ENCODE results near the gene CPA5. TPM values are rescaled to one million over a fixed set of nuclear protein-coding genes. Genes with fewer than 3 reads are reported as not detected.

CPA5 gene
- polyA plus RNA-seq, 1 of the 3 experiments (the other 2 are of a cell fraction) = 1.3 TPM

GRCh38 chr7:130356121-130356875 lies 11.7 kb downstream of the CPA5 start (continued):
- peak; percentile 96 for TF ChIP-seq NFIC (IDR thresholded peaks at IDR 0.05; ENCODE audit: borderline replicate concordance)
- TF ChIP-seq FOXJ3 (CRISPR knock-in tag; IDR thresholded peaks at IDR 0.05) = no peak
- peak; percentile 99 for TF ChIP-seq TCF12 (IDR thresholded peaks at IDR 0.05)
- TF ChIP-seq, protein P1, sequence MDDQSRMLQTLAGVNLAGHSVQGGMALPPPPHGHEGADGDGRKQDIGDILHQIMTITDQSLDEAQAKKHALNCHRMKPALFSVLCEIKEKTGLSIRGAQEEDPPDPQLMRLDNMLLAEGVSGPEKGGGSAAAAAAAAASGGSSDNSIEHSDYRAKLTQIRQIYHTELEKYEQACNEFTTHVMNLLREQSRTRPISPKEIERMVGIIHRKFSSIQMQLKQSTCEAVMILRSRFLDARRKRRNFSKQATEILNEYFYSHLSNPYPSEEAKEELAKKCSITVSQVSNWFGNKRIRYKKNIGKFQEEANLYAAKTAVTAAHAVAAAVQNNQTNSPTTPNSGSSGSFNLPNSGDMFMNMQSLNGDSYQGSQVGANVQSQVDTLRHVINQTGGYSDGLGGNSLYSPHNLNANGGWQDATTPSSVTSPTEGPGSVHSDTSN (IDR thresholded peaks at IDR 0.05) = peak; percentile 99
- TF ChIP-seq, protein P2, sequence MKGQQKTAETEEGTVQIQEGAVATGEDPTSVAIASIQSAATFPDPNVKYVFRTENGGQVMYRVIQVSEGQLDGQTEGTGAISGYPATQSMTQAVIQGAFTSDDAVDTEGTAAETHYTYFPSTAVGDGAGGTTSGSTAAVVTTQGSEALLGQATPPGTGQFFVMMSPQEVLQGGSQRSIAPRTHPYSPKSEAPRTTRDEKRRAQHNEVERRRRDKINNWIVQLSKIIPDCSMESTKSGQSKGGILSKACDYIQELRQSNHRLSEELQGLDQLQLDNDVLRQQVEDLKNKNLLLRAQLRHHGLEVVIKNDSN (IDR thresholded peaks at IDR 0.05; ENCODE audit: borderline replicate concordance, low read depth) = no peak
- no peak for TF ChIP-seq NRF1 (IDR thresholded peaks at IDR 0.05; ENCODE audit: low read depth, low read length)
- TF ChIP-seq FOSL2 (IDR thresholded peaks at IDR 0.05; ENCODE audit: borderline replicate concordance, low read depth) = peak; percentile 99
- peak; percentile 87 to 99 for TF ChIP-seq EP300 (IDR thresholded peaks at IDR 0.05; ENCODE audit: borderline replicate concordance in 1 of 2, low read depth in 1 of 2, low read length in 1 of 2)
- TF ChIP-seq CHD2 (IDR thresholded peaks at IDR 0.05; ENCODE audit: low read length, partially characterized antibody) = peak; percentile 60
- TF ChIP-seq ELF1 (IDR thresholded peaks at IDR 0.05) = peak; percentile 80
- no peak for TF ChIP-seq MXI1 (IDR thresholded peaks at IDR 0.05; ENCODE audit: low read depth, low read length)
- TF ChIP-seq RAD21 (IDR thresholded peaks at IDR 0.05; ENCODE audit: low read length) = no peak; the same call in 1 of the 2 replicates
- TF ChIP-seq, protein P3, sequence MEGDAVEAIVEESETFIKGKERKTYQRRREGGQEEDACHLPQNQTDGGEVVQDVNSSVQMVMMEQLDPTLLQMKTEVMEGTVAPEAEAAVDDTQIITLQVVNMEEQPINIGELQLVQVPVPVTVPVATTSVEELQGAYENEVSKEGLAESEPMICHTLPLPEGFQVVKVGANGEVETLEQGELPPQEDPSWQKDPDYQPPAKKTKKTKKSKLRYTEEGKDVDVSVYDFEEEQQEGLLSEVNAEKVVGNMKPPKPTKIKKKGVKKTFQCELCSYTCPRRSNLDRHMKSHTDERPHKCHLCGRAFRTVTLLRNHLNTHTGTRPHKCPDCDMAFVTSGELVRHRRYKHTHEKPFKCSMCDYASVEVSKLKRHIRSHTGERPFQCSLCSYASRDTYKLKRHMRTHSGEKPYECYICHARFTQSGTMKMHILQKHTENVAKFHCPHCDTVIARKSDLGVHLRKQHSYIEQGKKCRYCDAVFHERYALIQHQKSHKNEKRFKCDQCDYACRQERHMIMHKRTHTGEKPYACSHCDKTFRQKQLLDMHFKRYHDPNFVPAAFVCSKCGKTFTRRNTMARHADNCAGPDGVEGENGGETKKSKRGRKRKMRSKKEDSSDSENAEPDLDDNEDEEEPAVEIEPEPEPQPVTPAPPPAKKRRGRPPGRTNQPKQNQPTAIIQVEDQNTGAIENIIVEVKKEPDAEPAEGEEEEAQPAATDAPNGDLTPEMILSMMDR (IDR thresholded peaks at IDR 0.05) = no peak
- no peak for TF ChIP-seq RCOR1 (IDR thresholded peaks at IDR 0.05; ENCODE audit: low read length)

DNA sequence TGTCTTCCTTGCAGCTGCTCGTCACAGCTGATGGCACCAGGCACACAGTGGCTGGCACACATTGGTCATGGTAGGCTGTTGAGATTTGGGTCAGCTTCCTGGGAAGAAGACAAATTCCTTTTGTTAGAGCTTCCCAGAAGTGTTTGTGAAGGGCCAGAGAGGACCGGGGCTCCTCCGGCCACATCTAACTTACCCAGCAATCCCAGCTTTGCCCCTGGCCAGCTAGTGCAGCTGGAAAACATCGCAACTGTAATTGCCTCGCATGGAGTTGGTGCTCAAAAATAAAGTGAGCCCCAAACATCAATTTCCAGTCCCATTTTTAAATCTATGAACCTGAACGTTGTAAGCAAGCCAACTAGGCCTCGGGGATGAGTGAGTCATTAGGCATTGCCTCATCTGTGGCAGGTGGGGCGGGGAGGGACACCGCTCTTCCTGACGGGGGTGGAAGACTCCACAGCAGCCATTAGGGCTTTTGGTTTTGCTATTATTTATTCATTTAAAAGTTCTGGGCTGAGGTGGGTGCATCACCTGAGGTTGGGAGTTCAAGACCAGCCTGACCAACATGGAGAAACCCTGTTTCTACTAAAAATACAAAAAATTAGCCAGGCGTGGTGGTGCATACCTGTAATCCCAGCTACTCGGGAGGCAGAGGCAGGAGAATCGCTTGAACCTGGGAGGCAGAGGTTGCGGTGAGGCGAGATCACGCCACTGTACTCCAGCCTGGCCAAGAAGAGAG lies 12.4 kb downstream of the CPA5 start:
- Histone ChIP-seq H3K4me3 (ENCODE audit: low read depth in 2 of 2, low read length in 1 of 2) (no peak overlapping the region), H3K27me3 (ENCODE audit: insufficient read depth) (no peaks in the 10 kb centered on the region), H3K4me1 (ENCODE audit: control insufficient read depth in 1 of 2, insufficient read depth in 2 of 2, low read depth in 1 of 2, low read length in 1 of 2) (peaks cover 19 to 33% of the 10 kb centered on the region in 2 experiments; a peak in 3 of 4 replicates), H3K9me2 (no peaks in the 10 kb centered on the region), H4K20me1 (ENCODE audit: insufficient read depth) (no peaks in the 10 kb centered on the region), H3K27ac (ENCODE audit: low read depth in 2 of 2, low read length in 1 of 2) (peak overlapping the region; percentile 93), H3F3A (replicated peaks; ENCODE audit: insufficient read depth) (peaks cover 27% of the 10 kb centered on the region), H3K36me3 (replicated peaks in 1 of 2; ENCODE audit: control insufficient read depth in 1 of 2, insufficient read depth in 2 of 2, low read length in 1 of 2) (no peaks in the 10 kb centered on the region), H2AFZ (ENCODE audit: low read depth) (peak overlapping the region; percentile 31; the same call in 1 of the 2 replicates), H3K9me3 (no peaks in the 10 kb centered on the region), H3K9ac (peak overlapping the region; percentile 49), H3K4me2 (peak overlapping the region; percentile 70), H3K79me2 (ENCODE audit: insufficient read depth) (no peaks in the 10 kb centered on the region)
- CTCF ChIA-PET = interaction anchor here (1.1 kb wide), 2 partner anchors 13 to 39 kb away, joined by 3 read pairs; no protein-coding TSS in a partner anchor
- WGBS (ENCODE audit: low lambda C conversion rate) = 77% methylated on average over 16 of the region's 16 CpGs
- POLR2A ChIA-PET = no interaction called here
- peak; percentile 25 for DNase-seq
- TF ChIP-seq GATA2 (CRISPR knock-in tag; IDR thresholded peaks at IDR 0.05) (no peak), JUND (IDR thresholded peaks at IDR 0.05) (peak; percentile 84), REST (IDR thresholded peaks at IDR 0.05; ENCODE audit: low read depth, low read length) (0 out of 2 replicates have a peak, but pooled peaks have one; percentile 37), RAD21 (IDR thresholded peaks at IDR 0.05; ENCODE audit: low read length) (no peak), NFIC (IDR thresholded peaks at IDR 0.05; ENCODE audit: borderline replicate concordance) (peak; percentile 80), MEF2A (IDR thresholded peaks at IDR 0.05; ENCODE audit: borderline replicate concordance, low read depth) (no peak), EZH2phosphoT487 (IDR thresholded peaks at IDR 0.05; ENCODE audit: borderline replicate concordance, low read depth) (no peak), POLR2AphosphoS5 (IDR thresholded peaks at IDR 0.05; ENCODE audit: low read depth, low read length) (peak; percentile 35; the same call in 1 of the 2 replicates)
- TF ChIP-seq, protein P2 (IDR thresholded peaks at IDR 0.05; ENCODE audit: borderline replicate concordance, low read depth) = no peak
- TF ChIP-seq, protein P4, sequence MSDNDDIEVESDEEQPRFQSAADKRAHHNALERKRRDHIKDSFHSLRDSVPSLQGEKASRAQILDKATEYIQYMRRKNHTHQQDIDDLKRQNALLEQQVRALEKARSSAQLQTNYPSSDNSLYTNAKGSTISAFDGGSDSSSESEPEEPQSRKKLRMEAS (IDR thresholded peaks at IDR 0.05; ENCODE audit: low read depth) = no peak; the same call in 1 of the 2 replicates

Measured in SK-N-SH (cell line).